H1 (cell line): ENCODE results near the gene ZYX. TPM values are rescaled to one million over a fixed set of nuclear protein-coding genes. Genes with fewer than 3 reads are reported as not detected.

ENCODE experiments used
- BACH1 ChIP-seq: IDR thresholded peaks from 2 replicates; pipeline ENCODE4 v1.6.1; 2012; ENCODE audit warnings: low read length, improper control_type of control experiment
- CHD2 ChIP-seq: IDR thresholded peaks from 2 replicates; pipeline ENCODE4 v1.6.1; 2012; ENCODE audit warnings: low read length, improper control_type of control experiment
- CHD7 ChIP-seq: fragments of 300-600 bp; sonication (generic); IDR thresholded peaks from 2 replicates; pipeline ENCODE4 v1.7.1; 2012; ENCODE audit warnings: low read length, moderate library complexity, mild to moderate bottlenecking, inconsistent platforms; ENCODE audit not compliant: insufficient replicate concordance
- E2F6 ChIP-seq: IDR thresholded peaks from 2 replicates; pipeline ENCODE4 v1.6.1; 2012; ENCODE audit warnings: inconsistent platforms
- EGR1 ChIP-seq: IDR thresholded peaks from 2 replicates; pipeline ENCODE4 v1.6.1; 2011; ENCODE audit warnings: low read depth, low read length, borderline replicate concordance
- EZH2 ChIP-seq: fragments of 200-600 bp; sonication (generic); IDR thresholded peaks from 2 replicates; pipeline ENCODE4 v1.7.1; 2012; ENCODE audit warnings: low read depth, mild to moderate bottlenecking, moderate library complexity, low read length, inconsistent platforms; ENCODE audit not compliant: severe bottlenecking
- KDM1A ChIP-seq: fragments of 200-600, 300-600 bp; sonication (generic); IDR thresholded peaks from 2 replicates; pipeline ENCODE4 v1.7.1; 2016; ENCODE audit warnings: mild to moderate bottlenecking, low read length, borderline replicate concordance
- RFX5 ChIP-seq: IDR thresholded peaks from 2 replicates; pipeline ENCODE4 v1.6.1; 2011; ENCODE audit warnings: low read depth, low read length, improper control_type of control experiment, borderline replicate concordance
- SIN3A ChIP-seq, 2 experiments: IDR thresholded peaks in 1 of 2; conservative IDR thresholded peaks in 1 of 2; 2 replicates each; pipeline ENCODE4 v1.6.1; 2011 to 2012; ENCODE audit warnings: low read length in 2 of 2, improper control_type of control experiment in 1 of 2, low read depth in 1 of 2, mild to moderate bottlenecking in 1 of 2
- SIRT6 ChIP-seq: IDR thresholded peaks from one replicate; pipeline ENCODE4 v1.7.1; 2012; ENCODE audit warnings: low read length, inconsistent platforms
- TCF12 ChIP-seq: IDR thresholded peaks from 2 replicates; pipeline ENCODE4 v1.6.1; 2011; ENCODE audit warnings: low read depth, mild to moderate bottlenecking, low read length
- polyA plus RNA-seq, 7 experiments: library from polyadenylated mRNA; depleted of rRNA in 3 of 7; stranded (reverse) in 5 of 7; unstranded in 2 of 7; fragments of >200 nt in 5 of 7; fragments of 200-250 nt in 2 of 7; gene quantifications; 1 replicate in 5 of 7; 2 replicates in 1 of 7; 4 replicates in 1 of 7; pipeline versions ENCODE4 v1.2.1 to v1.2.3, GENCODE V29; 2011 to 2013; ENCODE audit warnings: missing spikeins in 2 of 7, mixed read lengths in 2 of 7
- total RNA-seq: library from RNA; stranded (reverse); fragmentation: NEBNext Ultra II Directional; extraction: Animal tissue kit (Norgen Biotek cat#: 25700); gene quantifications from 2 replicates; pipeline ENCODE4 v1.2.1, GENCODE V29; 2021

ZYX gene
- total and polyA plus RNA-seq, 2 of the 8 experiments (the other 6 are each of a cell fraction or from before 2014, with no cell fraction given): 40.6 to 159 TPM

DNA sequence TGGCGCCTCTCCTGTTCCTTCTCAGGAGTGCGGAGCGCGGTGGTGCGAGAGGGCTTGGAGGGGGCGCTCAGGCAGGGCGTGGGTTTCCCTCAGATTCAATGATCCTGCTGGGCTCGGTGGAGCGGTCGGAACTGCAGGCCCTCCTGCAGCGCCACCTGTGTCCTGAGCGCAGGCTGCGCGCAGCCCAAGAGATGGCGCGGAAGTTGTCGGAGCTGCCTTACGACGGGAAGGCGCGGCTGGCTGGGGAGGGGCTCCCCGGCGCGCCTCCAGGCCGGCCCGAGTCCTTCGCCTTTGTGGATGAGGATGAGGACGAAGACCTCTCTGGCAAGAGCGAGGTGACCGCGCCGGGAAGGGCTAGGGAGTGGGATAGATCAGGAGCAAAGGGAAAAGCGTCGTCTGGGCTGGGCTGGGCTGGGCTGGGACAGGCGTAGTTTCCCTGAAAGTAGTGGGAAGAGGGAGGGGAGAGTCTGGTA is 35.7 kb upstream of the ZYX start (continued):
- TF ChIP-seq CHD7: no peak
- peak; percentile 52; the same call in 1 of the 2 replicates for TF ChIP-seq EGR1
- TF ChIP-seq SIN3A (conservative IDR thresholded peaks at IDR 0.05 in 1 of 2, IDR thresholded peaks at IDR 0.05 in 1 of 2; ENCODE audit: low read depth in 1 of 2, low read length in 2 of 2): peak in 1 of 2 experiments; percentile 50; a peak in 1 of 4 replicates
- TF ChIP-seq RFX5: no peak
- TF ChIP-seq CHD2: no peak
- peak; percentile 85 for TF ChIP-seq E2F6
- TF ChIP-seq EZH2: no peak
- TF ChIP-seq KDM1A: 0 out of 2 replicates have a peak, but pooled peaks have one; percentile 41
- TF ChIP-seq TCF12: 0 out of 2 replicates have a peak, but pooled peaks have one; percentile 73
- no peak for TF ChIP-seq BACH1
- TF ChIP-seq SIRT6: no peak
